MM.1S (cell line): ENCODE data around the gene DYNC1I2.

Experiments
- DNase-seq: peaks from one replicate; pipeline ENCODE4 v3.0.0-alpha.2; 2015
- H2AFZ ChIP-seq: fragments of 300-600 bp; sonication (generic); 2 replicates; pipeline ENCODE4 v1.6.0; 2016; ENCODE audit warnings: antibody characterized with exemption, low read length
- H3F3A ChIP-seq: fragments of 300-600 bp; sonication (generic); 2 replicates; pipeline ENCODE4 v1.6.1; 2016; ENCODE audit warnings: mild to moderate bottlenecking, antibody characterized with exemption, low read length, moderate library complexity, mixed read lengths; ENCODE audit not compliant: insufficient read depth
- H3K27ac ChIP-seq: fragments of 300-600 bp; sonication (generic); 2 replicates; pipeline ENCODE4 v1.5.1; 2016; ENCODE audit warnings: mild to moderate bottlenecking, low read length
- H3K27me3 ChIP-seq: fragments of 300-600 bp; sonication (generic); replicated peaks from 2 replicates; pipeline ENCODE4 v1.6.0; 2016; ENCODE audit warnings: low read length; ENCODE audit not compliant: insufficient read depth
- H3K36me3 ChIP-seq: fragments of 300-600 bp; sonication (generic); replicated peaks from 2 replicates; pipeline ENCODE4 v1.6.1; 2016; ENCODE audit warnings: mild to moderate bottlenecking, low read length, mixed read lengths; ENCODE audit not compliant: insufficient read depth
- H3K4me1 ChIP-seq: fragments of 300-600 bp; sonication (generic); 2 replicates; pipeline ENCODE4 v1.6.1; 2016; ENCODE audit warnings: low read length, mixed read lengths
- H3K4me2 ChIP-seq: fragments of 300-600 bp; sonication (generic); 2 replicates; pipeline ENCODE4 v1.6.0; 2016; ENCODE audit warnings: low read depth, low read length
- H3K4me3 ChIP-seq: fragments of 300-600 bp; sonication (generic); 2 replicates; pipeline ENCODE4 v1.5.1; 2016; ENCODE audit warnings: low read length, mixed read lengths
- H3K79me2 ChIP-seq: fragments of 300-600 bp; sonication (generic); 2 replicates; pipeline ENCODE4 v1.6.1; 2016; ENCODE audit warnings: mixed run types, low read length, mixed read lengths
- H3K9ac ChIP-seq: fragments of 300-600 bp; sonication (generic); 2 replicates; pipeline ENCODE4 v1.6.1; 2016; ENCODE audit warnings: low read length, mixed read lengths
- H3K9me2 ChIP-seq: fragments of 300-600 bp; sonication (generic); replicated peaks from 2 replicates; pipeline ENCODE4 v1.6.1; 2016; ENCODE audit warnings: mild to moderate bottlenecking, low read length, mixed read lengths; ENCODE audit not compliant: insufficient read depth
- H3K9me3 ChIP-seq: fragments of 300-600 bp; sonication (generic); replicated peaks from 2 replicates; pipeline ENCODE4 v1.6.1; 2016; ENCODE audit warnings: mild to moderate bottlenecking, low read length, mixed read lengths; ENCODE audit not compliant: insufficient read depth
- H4K20me1 ChIP-seq: fragments of 300-600 bp; sonication (generic); 2 replicates; pipeline ENCODE4 v1.6.1; 2016; ENCODE audit warnings: mild to moderate bottlenecking, low read length, moderate library complexity, mixed read lengths; ENCODE audit not compliant: insufficient read depth
- CTCF ChIP-seq: fragments of 300-600 bp; sonication (generic); IDR thresholded peaks from 2 replicates; pipeline ENCODE4 v1.5.1; 2016; ENCODE audit warnings: antibody characterized with exemption, low read length, mixed read lengths
- EZH2 ChIP-seq: fragments of 300-600 bp; sonication (generic); optimal IDR thresholded peaks from 2 replicates; pipeline ENCODE3; 2017; ENCODE audit warnings: low read depth, mild to moderate bottlenecking, antibody characterized with exemption, low read length, mixed read lengths
- EZH2phosphoT487 ChIP-seq: fragments of 300-600 bp; sonication (generic); IDR thresholded peaks from 2 replicates; pipeline ENCODE4 v1.6.1; 2018; ENCODE audit warnings: antibody characterized with exemption, low read length

DYNC1I2 gene

GRCh38 chr2:171723716-171724683, 36.7 kb downstream of the DYNC1I2 start:
- no peaks in the 10 kb centered on the region for H3F3A ChIP-seq
- no peak overlapping the region for H3K9ac ChIP-seq
- TF ChIP-seq EZH2 (no peak), CTCF (no peak), EZH2phosphoT487 (no peak)
- H3K27ac ChIP-seq: no peak overlapping the region
- H3K4me3 ChIP-seq: no peak overlapping the region
- no peaks in the 10 kb centered on the region; the same call in 1 of the 2 replicates for H3K4me1 ChIP-seq
- H3K36me3 ChIP-seq: no peaks in the 10 kb centered on the region; the same call in 1 of the 2 replicates
- no peak overlapping the region for H3K4me2 ChIP-seq
- no peaks in the 10 kb centered on the region for H3K79me2 ChIP-seq
- no peak for DNase-seq
- H3K9me2 ChIP-seq: no peaks in the 10 kb centered on the region
- H2AFZ ChIP-seq: no peak overlapping the region
- H3K9me3 ChIP-seq: no peaks in the 10 kb centered on the region
- no peaks in the 10 kb centered on the region for H3K27me3 ChIP-seq
- H4K20me1 ChIP-seq: no peaks in the 10 kb centered on the region

GRCh38 chr2:171726847-171727450, 39.7 kb downstream of the DYNC1I2 start:
- no peak overlapping the region for H3K4me2 ChIP-seq
- no peaks in the 10 kb centered on the region for H3F3A ChIP-seq
- no peaks in the 10 kb centered on the region for H3K27me3 ChIP-seq
- H3K4me1 ChIP-seq: no peaks in the 10 kb centered on the region
- no peak overlapping the region for H3K27ac ChIP-seq
- H3K79me2 ChIP-seq: no peaks in the 10 kb centered on the region
- no peak for TF ChIP-seq EZH2
- TF ChIP-seq CTCF: no peak
- H3K9me3 ChIP-seq: no peaks in the 10 kb centered on the region
- no peak for DNase-seq
- H2AFZ ChIP-seq: no peak overlapping the region
- H3K4me3 ChIP-seq: no peak overlapping the region
- no peak overlapping the region for H3K9ac ChIP-seq
- H3K36me3 ChIP-seq: no peaks in the 10 kb centered on the region; the same call in 1 of the 2 replicates
- H3K9me2 ChIP-seq: no peaks in the 10 kb centered on the region
- no peaks in the 10 kb centered on the region for H4K20me1 ChIP-seq

- Histone ChIP-seq H3K27me3 (no peaks in the 10 kb centered on the region), H3K9me2 (no peaks in the 10 kb centered on the region), H2AFZ (no peak overlapping the region), H3K4me2 (no peak overlapping the region), H3K27ac (no peak overlapping the region), H3F3A (no peaks in the 10 kb centered on the region), H3K4me3 (no peak overlapping the region), H3K9ac (no peak overlapping the region), H3K79me2 (no peaks in the 10 kb centered on the region), H3K4me1 (no peaks in the 10 kb centered on the region), H3K36me3 (no peaks in the 10 kb centered on the region; the same call in 1 of the 2 replicates), H4K20me1 (no peaks in the 10 kb centered on the region), H3K9me3 (no peaks in the 10 kb centered on the region)
- TF ChIP-seq EZH2phosphoT487 (no peak), CTCF (no peak), EZH2 (no peak)
- no peak for DNase-seq
These were observed 42.0 kb downstream of the DYNC1I2 start for GRCh38 chr2:171728989-171729951.
